Neural progenitor cell (in vitro differentiated cells): ENCODE results near the gene ARSJ. TPM values are rescaled to one million over a fixed set of nuclear protein-coding genes. Genes with fewer than 3 reads are reported as not detected.

ENCODE experiments used
- DNase-seq: peaks from one replicate; pipeline ENCODE4 v3.0.0-alpha.2; 2016; ENCODE audit warnings: low spot score
- H2AFZ ChIP-seq: fragments of 200-600 bp; sonication (generic); replicated peaks from 2 replicates; pipeline ENCODE4 v1.6.1; 2016; ENCODE audit warnings: antibody characterized with exemption
- H3F3A ChIP-seq: fragments of 200-600 bp; sonication (generic); 2 replicates; pipeline ENCODE4 v1.6.1; 2016; ENCODE audit warnings: antibody characterized with exemption, low read depth
- H3K27ac ChIP-seq: fragments of 200-600 bp; sonication (generic); 2 replicates; pipeline ENCODE4 v1.5.1; 2016; ENCODE audit warnings: mild to moderate bottlenecking
- H3K27me3 ChIP-seq: fragments of 200-600 bp; sonication (generic); 2 replicates; pipeline ENCODE4 v1.6.1; 2016; ENCODE audit warnings: mild to moderate bottlenecking, moderate library complexity
- H3K36me3 ChIP-seq: fragments of 200-600 bp; sonication (generic); 2 replicates; pipeline ENCODE4 v1.5.1; 2016
- H3K4me1 ChIP-seq: fragments of 200-600 bp; sonication (generic); 2 replicates; pipeline ENCODE4 v1.6.1; 2016; ENCODE audit warnings: mixed run types
- H3K4me2 ChIP-seq: fragments of 200-600 bp; sonication (generic); 2 replicates; pipeline ENCODE4 v1.6.1; 2016
- H3K4me3 ChIP-seq: fragments of 200-600 bp; sonication (generic); 2 replicates; pipeline ENCODE4 v1.5.1; 2016
- H3K79me2 ChIP-seq: fragments of 200-600 bp; sonication (generic); 2 replicates; pipeline ENCODE4 v1.6.1; 2016; ENCODE audit warnings: low read depth
- H3K9ac ChIP-seq: fragments of 200-600 bp; sonication (generic); 2 replicates; pipeline ENCODE4 v1.6.1; 2016
- H3K9me3 ChIP-seq: fragments of 200-600 bp; sonication (generic); 2 replicates; pipeline ENCODE4 v1.5.1; 2016; ENCODE audit warnings: low read depth
- H4K20me1 ChIP-seq: fragments of 200-600 bp; sonication (generic); 2 replicates; pipeline ENCODE4 v1.6.1; 2016; ENCODE audit warnings: low read depth
- H3K27ac Mint-ChIP-seq: 3 replicates; pipeline ENCODE4 v1.8.0; 2021; ENCODE audit warnings: mixed read lengths
- H3K27me3 Mint-ChIP-seq: 2 replicates; pipeline ENCODE4 v1.8.0; 2022; ENCODE audit warnings: low read depth, mild to moderate bottlenecking, inconsistent platforms, moderate library complexity, mixed read lengths; ENCODE audit not compliant: insufficient read depth
- H3K36me3 Mint-ChIP-seq: 3 replicates; pipeline ENCODE4 v1.8.0; 2021; ENCODE audit warnings: mixed read lengths
- H3K4me1 Mint-ChIP-seq: 3 replicates; pipeline ENCODE4 v1.8.0; 2021; ENCODE audit warnings: mixed read lengths
- H3K4me3 Mint-ChIP-seq: 3 replicates; pipeline ENCODE4 v1.8.0; 2021; ENCODE audit warnings: mild to moderate bottlenecking, moderate library complexity, mixed read lengths
- H3K9me3 Mint-ChIP-seq: 3 replicates; pipeline ENCODE4 v1.8.0; 2020; ENCODE audit warnings: mixed read lengths
- CTCF ChIP-seq: fragments of 200-600 bp; sonication (generic); IDR thresholded peaks from 2 replicates; pipeline ENCODE4 v1.5.1; 2017; ENCODE audit warnings: antibody characterized with exemption, mild to moderate bottlenecking
- EZH2 ChIP-seq: fragments of 200-600 bp; sonication (generic); IDR thresholded peaks from 2 replicates; pipeline ENCODE4 v1.6.1; 2017; ENCODE audit warnings: antibody characterized with exemption, mild to moderate bottlenecking, moderate library complexity
- EZH2phosphoT487 ChIP-seq: fragments of 200-600 bp; sonication (generic); IDR thresholded peaks from 2 replicates; pipeline ENCODE4 v1.6.1; 2017; ENCODE audit warnings: antibody characterized with exemption
- total RNA-seq: library from RNA; depleted of rRNA; stranded (reverse); fragments of >200 nt; gene quantifications from 2 replicates; pipeline ENCODE4 v1.2.3, GENCODE V29; 2015; ENCODE audit warnings: low replicate concordance

The ARSJ gene
- total RNA-seq, 1 donor from 2014 or later = 0.28 TPM

DNA sequence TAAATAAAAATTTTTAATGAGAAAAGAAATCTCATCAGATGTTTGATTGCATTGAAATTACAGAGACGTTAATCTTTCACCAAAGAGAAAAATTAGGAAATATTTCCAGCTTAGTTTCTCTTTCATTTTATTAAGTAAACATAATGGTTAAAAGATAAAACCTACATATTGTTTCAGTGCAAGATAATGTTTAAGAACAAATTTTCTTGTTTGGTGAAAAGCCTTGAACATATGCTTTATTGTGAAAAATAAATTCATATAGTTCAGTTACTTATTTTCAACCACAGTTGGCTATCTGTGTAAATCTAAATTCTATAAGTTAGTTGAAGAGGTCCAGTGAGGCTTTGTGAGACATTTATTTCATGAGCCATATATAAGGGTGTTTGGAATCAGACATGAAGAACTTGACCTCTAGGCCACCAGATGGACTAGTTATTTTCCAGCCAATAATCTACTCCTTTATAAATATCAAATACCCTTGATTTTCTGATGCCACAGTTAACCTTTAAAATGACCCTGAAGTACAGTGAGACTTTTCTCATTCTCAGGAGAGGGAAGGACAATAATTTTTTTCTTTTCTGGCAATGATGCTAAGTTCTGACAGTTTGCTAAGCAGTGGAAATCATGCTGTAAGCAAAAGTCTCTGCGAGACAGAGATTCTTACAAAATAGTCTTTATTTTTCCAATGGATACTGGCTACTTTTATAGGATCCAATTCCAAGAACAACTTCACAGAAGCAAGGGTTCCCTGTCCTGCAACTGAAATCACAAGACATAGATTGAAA, 2.5 kb downstream of the ARSJ start:
- Histone ChIP-seq H3K27ac (no peak overlapping the region), H4K20me1 (no peaks in the 10 kb centered on the region), H2AFZ (no peak overlapping the region), H3K36me3 (no peaks in the 10 kb centered on the region), H3F3A (peaks cover 7% of the 10 kb centered on the region), H3K4me1 (peaks cover 6% of the 10 kb centered on the region), H3K4me3 (no peak overlapping the region), H3K4me2 (no peak overlapping the region), H3K27me3 (peaks cover 36% of the 10 kb centered on the region), H3K79me2 (no peaks in the 10 kb centered on the region), H3K9ac (no peak overlapping the region), H3K9me3 (no peaks in the 10 kb centered on the region)
- Mint-ChIP-seq H3K36me3 (no peaks in the 10 kb centered on the region), H3K27ac (no peak overlapping the region), H3K9me3 (no peaks in the 10 kb centered on the region), H3K4me1 (peaks cover 6% of the 10 kb centered on the region), H3K4me3 (no peak overlapping the region), H3K27me3 (peaks cover 14% of the 10 kb centered on the region)
- no peak for DNase-seq
- TF ChIP-seq EZH2phosphoT487 (no peak), EZH2 (no peak), CTCF (no peak)

- H3K9me3 Mint-ChIP-seq = no peaks in the 10 kb centered on the region
- H3K36me3 Mint-ChIP-seq = no peaks in the 10 kb centered on the region
- TF ChIP-seq CTCF (no peak), EZH2 (no peak), EZH2phosphoT487 (no peak)
- H3K27me3 Mint-ChIP-seq = peaks cover 14% of the 10 kb centered on the region
- H3K4me1 Mint-ChIP-seq = peaks cover 6% of the 10 kb centered on the region
- no peak overlapping the region for H3K9ac ChIP-seq
- no peaks in the 10 kb centered on the region for H3K79me2 ChIP-seq
- H3K36me3 ChIP-seq = no peaks in the 10 kb centered on the region
- H3K4me3 Mint-ChIP-seq = no peak overlapping the region
- no peak overlapping the region for H3K4me3 ChIP-seq
- no peak overlapping the region for H3K27ac ChIP-seq
- no peak overlapping the region for H3K4me2 ChIP-seq
- H3K27ac Mint-ChIP-seq = no peak overlapping the region
- DNase-seq = no peak
- H3K4me1 ChIP-seq = peaks cover 3% of the 10 kb centered on the region
- H3F3A ChIP-seq = peaks cover 7% of the 10 kb centered on the region
- no peaks in the 10 kb centered on the region for H4K20me1 ChIP-seq
- H2AFZ ChIP-seq = no peak overlapping the region
- H3K9me3 ChIP-seq = no peaks in the 10 kb centered on the region
- H3K27me3 ChIP-seq = peaks cover 30% of the 10 kb centered on the region
These were observed 3.9 kb downstream of the ARSJ start for GRCh38 chr4:113975578-113975977.

DNA sequence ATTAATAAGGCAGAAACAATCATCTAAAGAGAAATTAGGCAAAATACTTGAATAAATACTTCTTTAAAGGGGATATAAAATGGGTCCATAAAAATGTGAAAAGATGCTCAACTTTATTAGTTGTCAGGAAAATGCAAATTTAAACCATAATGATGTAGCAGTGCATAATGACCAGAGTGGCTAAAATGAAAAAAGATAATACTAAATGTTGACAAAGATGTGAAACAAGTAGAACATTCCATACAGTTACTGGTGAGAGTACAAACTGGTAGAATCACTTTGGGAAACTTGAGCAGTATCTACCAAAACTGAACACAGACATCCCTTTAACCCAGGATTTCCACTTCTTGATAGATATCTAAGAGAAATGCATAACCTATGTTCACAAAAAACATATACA, 5.0 kb downstream of the ARSJ start:
- H3K9me3 ChIP-seq = no peaks in the 10 kb centered on the region
- H2AFZ ChIP-seq = no peak overlapping the region
- Mint-ChIP-seq H3K4me1 (peaks cover 2% of the 10 kb centered on the region), H3K36me3 (no peaks in the 10 kb centered on the region), H3K9me3 (no peaks in the 10 kb centered on the region), H3K27me3 (peaks cover 5% of the 10 kb centered on the region), H3K4me3 (no peak overlapping the region), H3K27ac (no peak overlapping the region)
- H4K20me1 ChIP-seq = no peaks in the 10 kb centered on the region
- no peak for DNase-seq
- TF ChIP-seq CTCF = no peak
- no peak for TF ChIP-seq EZH2
- TF ChIP-seq EZH2phosphoT487 = no peak
- no peak overlapping the region for H3K9ac ChIP-seq
- peaks cover 3% of the 10 kb centered on the region for H3K4me1 ChIP-seq
- H3K4me2 ChIP-seq = no peak overlapping the region
- no peaks in the 10 kb centered on the region for H3K79me2 ChIP-seq
- H3F3A ChIP-seq = peaks cover 5% of the 10 kb centered on the region
- H3K36me3 ChIP-seq = no peaks in the 10 kb centered on the region
- peaks cover 21% of the 10 kb centered on the region for H3K27me3 ChIP-seq
- H3K4me3 ChIP-seq = no peak overlapping the region
- no peak overlapping the region for H3K27ac ChIP-seq
